ENCODE measurements around the gene CASTOR1.

CASTOR1 gene

DNA sequence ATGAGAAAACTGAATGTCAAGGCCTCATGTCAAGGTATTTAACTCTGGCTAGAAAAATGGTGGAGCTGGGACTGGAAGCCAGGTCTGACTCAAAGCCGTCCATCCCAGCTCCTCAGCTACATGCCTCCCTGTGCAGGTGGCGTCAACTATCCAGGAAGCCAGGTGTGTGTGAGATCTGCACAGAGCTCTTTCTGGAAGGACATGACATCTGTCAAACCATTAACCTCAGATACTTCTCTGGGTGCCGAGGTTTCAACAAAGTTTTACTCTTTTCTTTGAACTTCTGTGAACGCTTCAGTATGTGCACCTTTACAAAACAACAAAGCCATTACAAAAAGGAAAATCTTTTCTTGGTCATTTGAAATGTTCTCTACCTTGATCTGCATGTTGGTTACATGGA lies 7.0 kb upstream of the CASTOR1 start:
- Histone ChIP-seq H3K4me3 (ENCODE audit: low read depth in 1 of 2, low read length in 1 of 2) (no peak overlapping the region), H3K4me1 (ENCODE audit: control insufficient read depth in 1 of 2, insufficient read depth in 1 of 2, low read depth in 1 of 2, low read length in 1 of 2) (peaks cover 10% of the 10 kb centered on the region in 2 experiments), H3K36me3 (peaks cover 81% of the 10 kb centered on the region), H3K27ac (no peak overlapping the region), H3K9me3 (no peaks in the 10 kb centered on the region), H3K27me3 (no peaks in the 10 kb centered on the region)
- TF ChIP-seq, protein P1, sequence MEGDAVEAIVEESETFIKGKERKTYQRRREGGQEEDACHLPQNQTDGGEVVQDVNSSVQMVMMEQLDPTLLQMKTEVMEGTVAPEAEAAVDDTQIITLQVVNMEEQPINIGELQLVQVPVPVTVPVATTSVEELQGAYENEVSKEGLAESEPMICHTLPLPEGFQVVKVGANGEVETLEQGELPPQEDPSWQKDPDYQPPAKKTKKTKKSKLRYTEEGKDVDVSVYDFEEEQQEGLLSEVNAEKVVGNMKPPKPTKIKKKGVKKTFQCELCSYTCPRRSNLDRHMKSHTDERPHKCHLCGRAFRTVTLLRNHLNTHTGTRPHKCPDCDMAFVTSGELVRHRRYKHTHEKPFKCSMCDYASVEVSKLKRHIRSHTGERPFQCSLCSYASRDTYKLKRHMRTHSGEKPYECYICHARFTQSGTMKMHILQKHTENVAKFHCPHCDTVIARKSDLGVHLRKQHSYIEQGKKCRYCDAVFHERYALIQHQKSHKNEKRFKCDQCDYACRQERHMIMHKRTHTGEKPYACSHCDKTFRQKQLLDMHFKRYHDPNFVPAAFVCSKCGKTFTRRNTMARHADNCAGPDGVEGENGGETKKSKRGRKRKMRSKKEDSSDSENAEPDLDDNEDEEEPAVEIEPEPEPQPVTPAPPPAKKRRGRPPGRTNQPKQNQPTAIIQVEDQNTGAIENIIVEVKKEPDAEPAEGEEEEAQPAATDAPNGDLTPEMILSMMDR (IDR thresholded peaks at IDR 0.05), result no peak

- no peaks in the 10 kb centered on the region for H3K27me3 ChIP-seq
- no peaks in the 10 kb centered on the region for H3K9me3 ChIP-seq
- H3K27ac ChIP-seq, result no peak overlapping the region
- H3K4me1 ChIP-seq (ENCODE audit: control insufficient read depth in 1 of 2, insufficient read depth in 1 of 2, low read depth in 1 of 2, low read length in 1 of 2), result peaks cover 2 to 3% of the 10 kb centered on the region in 2 experiments
- TF ChIP-seq, protein P1 (IDR thresholded peaks at IDR 0.05), result no peak
- peaks cover 84% of the 10 kb centered on the region for H3K36me3 ChIP-seq
- no peak overlapping the region for H3K4me3 ChIP-seq (ENCODE audit: low read depth in 1 of 2, low read length in 1 of 2)
These were observed 6.3 kb upstream of the CASTOR1 start for GRCh38 chr22:30295576-30295975.

GRCh38 chr22:30294830-30295229 lies 5.5 kb upstream of the CASTOR1 start:
- H3K27me3 ChIP-seq, result no peaks in the 10 kb centered on the region
- TF ChIP-seq, protein P1 (IDR thresholded peaks at IDR 0.05), result no peak
- peaks cover 84% of the 10 kb centered on the region for H3K36me3 ChIP-seq
- no peak overlapping the region for H3K27ac ChIP-seq
- peaks cover 3 to 8% of the 10 kb centered on the region in 2 experiments for H3K4me1 ChIP-seq (ENCODE audit: control insufficient read depth in 1 of 2, insufficient read depth in 1 of 2, low read depth in 1 of 2, low read length in 1 of 2)
- no peak overlapping the region for H3K4me3 ChIP-seq (ENCODE audit: low read depth in 1 of 2, low read length in 1 of 2)
- no peaks in the 10 kb centered on the region for H3K9me3 ChIP-seq

DNA sequence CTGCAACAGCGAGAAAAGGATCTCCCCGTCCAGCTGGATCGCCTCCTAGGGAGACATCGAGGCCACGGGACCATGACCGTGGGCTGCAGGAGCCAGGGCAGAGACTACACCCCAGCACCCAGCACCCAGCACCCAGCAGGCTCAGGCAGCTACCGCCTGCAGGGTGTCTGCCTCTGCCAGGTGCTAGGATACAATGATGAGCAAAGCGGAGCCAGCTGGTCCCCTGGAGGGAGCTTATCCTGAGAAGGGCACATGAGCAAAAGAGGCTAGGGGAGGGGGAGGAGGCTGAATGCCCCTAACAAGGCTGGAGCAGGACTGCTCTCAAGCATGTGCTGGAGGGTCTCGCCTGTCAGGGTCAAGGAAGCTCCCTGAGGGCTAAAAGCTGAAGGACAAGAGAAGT lies 4.8 kb upstream of the CASTOR1 start:
- H3K4me1 ChIP-seq (ENCODE audit: control insufficient read depth in 1 of 2, insufficient read depth in 1 of 2, low read depth in 1 of 2, low read length in 1 of 2), result peaks cover 5 to 12% of the 10 kb centered on the region in 2 experiments
- no peak overlapping the region for H3K27ac ChIP-seq
- H3K36me3 ChIP-seq, result peaks cover 80% of the 10 kb centered on the region
- H3K9me3 ChIP-seq, result no peaks in the 10 kb centered on the region
- no peak overlapping the region for H3K4me3 ChIP-seq (ENCODE audit: low read depth in 1 of 2, low read length in 1 of 2)
- TF ChIP-seq, protein P1 (IDR thresholded peaks at IDR 0.05), result no peak
- no peaks in the 10 kb centered on the region for H3K27me3 ChIP-seq

- H3K36me3 ChIP-seq, result peaks cover 70% of the 10 kb centered on the region
- TF ChIP-seq, protein P1 (IDR thresholded peaks at IDR 0.05), result no peak
- H3K4me1 ChIP-seq (ENCODE audit: control insufficient read depth in 1 of 2, insufficient read depth in 1 of 2, low read depth in 1 of 2, low read length in 1 of 2), result peaks cover 16 to 22% of the 10 kb centered on the region in 2 experiments
- H3K4me3 ChIP-seq (ENCODE audit: low read depth in 1 of 2, low read length in 1 of 2), result no peak overlapping the region
- H3K9me3 ChIP-seq, result no peaks in the 10 kb centered on the region
- no peaks in the 10 kb centered on the region for H3K27me3 ChIP-seq
- H3K27ac ChIP-seq, result no peak overlapping the region
These were observed 3.7 kb upstream of the CASTOR1 start for GRCh38 chr22:30293026-30293425.

Measured in neutrophil (primary cell).